Measurements from ENCODE around the gene NDUFV1.

- TF ChIP-seq, protein P1, sequence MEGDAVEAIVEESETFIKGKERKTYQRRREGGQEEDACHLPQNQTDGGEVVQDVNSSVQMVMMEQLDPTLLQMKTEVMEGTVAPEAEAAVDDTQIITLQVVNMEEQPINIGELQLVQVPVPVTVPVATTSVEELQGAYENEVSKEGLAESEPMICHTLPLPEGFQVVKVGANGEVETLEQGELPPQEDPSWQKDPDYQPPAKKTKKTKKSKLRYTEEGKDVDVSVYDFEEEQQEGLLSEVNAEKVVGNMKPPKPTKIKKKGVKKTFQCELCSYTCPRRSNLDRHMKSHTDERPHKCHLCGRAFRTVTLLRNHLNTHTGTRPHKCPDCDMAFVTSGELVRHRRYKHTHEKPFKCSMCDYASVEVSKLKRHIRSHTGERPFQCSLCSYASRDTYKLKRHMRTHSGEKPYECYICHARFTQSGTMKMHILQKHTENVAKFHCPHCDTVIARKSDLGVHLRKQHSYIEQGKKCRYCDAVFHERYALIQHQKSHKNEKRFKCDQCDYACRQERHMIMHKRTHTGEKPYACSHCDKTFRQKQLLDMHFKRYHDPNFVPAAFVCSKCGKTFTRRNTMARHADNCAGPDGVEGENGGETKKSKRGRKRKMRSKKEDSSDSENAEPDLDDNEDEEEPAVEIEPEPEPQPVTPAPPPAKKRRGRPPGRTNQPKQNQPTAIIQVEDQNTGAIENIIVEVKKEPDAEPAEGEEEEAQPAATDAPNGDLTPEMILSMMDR (IDR thresholded peaks at IDR 0.05): peak; percentile 80
- TF ChIP-seq EZH2 (IDR thresholded peaks at IDR 0.05; ENCODE audit: borderline replicate concordance, insufficient read depth, low read depth, low read length, poor library complexity, severe bottlenecking): no peak
Measured at GRCh38 chr11:67572747-67573419, 33.9 kb upstream of the NDUFV1 start.
